ENCODE measurements around the gene ZNF18.
"Not testable (repeated sequence)": the region's sequence is repeated elsewhere in the genome, so short reads cannot be mapped to it uniquely, and the experiment has no call there.

Gene ZNF18

GRCh38 chr17:11986179-11986941 is 10.9 kb downstream of the ZNF18 start:
- DNase-seq (ENCODE audit: low read depth) = no peak

GRCh38 chr17:11981862-11982261 is 15.4 kb downstream of the ZNF18 start:
- no peak for DNase-seq (ENCODE audit: low read depth)

GRCh38 chr17:11980813-11981212 is 16.5 kb downstream of the ZNF18 start:
- no peak for DNase-seq (ENCODE audit: low read depth)

- no peak for DNase-seq (ENCODE audit: low read depth)
Measured at GRCh38 chr17:11979795-11980194, 17.5 kb downstream of the ZNF18 start.

- DNase-seq (ENCODE audit: low read depth) = not testable (repeated sequence)
Measured at GRCh38 chr17:11972741-11973140, 24.5 kb downstream of the ZNF18 start.

- no peak for DNase-seq (ENCODE audit: low read depth)
Measured at GRCh38 chr17:11969565-11969964, 27.7 kb downstream of the ZNF18 start.

GRCh38 chr17:11954936-11955335 is 42.3 kb downstream of the ZNF18 start:
- DNase-seq (ENCODE audit: low read depth) = no peak

GRCh38 chr17:11953924-11954323 is 43.4 kb downstream of the ZNF18 start:
- no peak for DNase-seq (ENCODE audit: low read depth)

- DNase-seq (ENCODE audit: low read depth) = no peak
Measured at GRCh38 chr17:11952610-11953009, 44.7 kb downstream of the ZNF18 start.

- DNase-seq (ENCODE audit: low read depth) = no peak
Measured at GRCh38 chr17:11950771-11951519, 46.3 kb downstream of the ZNF18 start.

- DNase-seq (ENCODE audit: low read depth) = not testable (repeated sequence)
Measured at GRCh38 chr17:11949571-11949970, 47.7 kb downstream of the ZNF18 start.

- no peak for DNase-seq (ENCODE audit: low read depth)
Measured at GRCh38 chr17:11948789-11949188, 48.5 kb downstream of the ZNF18 start.

GRCh38 chr17:11944587-11944986 is 52.7 kb downstream of the ZNF18 start:
- no peak for DNase-seq (ENCODE audit: low read depth)

- no peak for DNase-seq (ENCODE audit: low read depth)
Measured at GRCh38 chr17:11943759-11944347, 53.4 kb downstream of the ZNF18 start.

GRCh38 chr17:11943086-11943485 is 54.2 kb downstream of the ZNF18 start:
- not testable (repeated sequence) for DNase-seq (ENCODE audit: low read depth)

- DNase-seq (ENCODE audit: low read depth) = no peak
Measured at GRCh38 chr17:11940904-11941303, 56.4 kb downstream of the ZNF18 start.

- DNase-seq (ENCODE audit: low read depth) = peak; percentile 24
Measured at GRCh38 chr17:11935734-11936406, 61.4 kb downstream of the ZNF18 start.

GRCh38 chr17:11932337-11932898 is 64.9 kb downstream of the ZNF18 start:
- no peak for DNase-seq (ENCODE audit: low read depth)

GRCh38 chr17:11928436-11928835 is 68.8 kb downstream of the ZNF18 start:
- no peak for DNase-seq (ENCODE audit: low read depth)

Data from CMK (cell line).